ENCODE results near the gene FXYD3. TPM values are rescaled to one million over a fixed set of nuclear protein-coding genes. Genes with fewer than 3 reads are reported as not detected.
"Not testable (repeated sequence)": the region's sequence is repeated elsewhere in the genome, so short reads cannot be mapped to it uniquely, and the experiment has no call there.

The FXYD3 gene
- total RNA-seq, 1 experiment from 2014 or later: 17.4 TPM

DNA sequence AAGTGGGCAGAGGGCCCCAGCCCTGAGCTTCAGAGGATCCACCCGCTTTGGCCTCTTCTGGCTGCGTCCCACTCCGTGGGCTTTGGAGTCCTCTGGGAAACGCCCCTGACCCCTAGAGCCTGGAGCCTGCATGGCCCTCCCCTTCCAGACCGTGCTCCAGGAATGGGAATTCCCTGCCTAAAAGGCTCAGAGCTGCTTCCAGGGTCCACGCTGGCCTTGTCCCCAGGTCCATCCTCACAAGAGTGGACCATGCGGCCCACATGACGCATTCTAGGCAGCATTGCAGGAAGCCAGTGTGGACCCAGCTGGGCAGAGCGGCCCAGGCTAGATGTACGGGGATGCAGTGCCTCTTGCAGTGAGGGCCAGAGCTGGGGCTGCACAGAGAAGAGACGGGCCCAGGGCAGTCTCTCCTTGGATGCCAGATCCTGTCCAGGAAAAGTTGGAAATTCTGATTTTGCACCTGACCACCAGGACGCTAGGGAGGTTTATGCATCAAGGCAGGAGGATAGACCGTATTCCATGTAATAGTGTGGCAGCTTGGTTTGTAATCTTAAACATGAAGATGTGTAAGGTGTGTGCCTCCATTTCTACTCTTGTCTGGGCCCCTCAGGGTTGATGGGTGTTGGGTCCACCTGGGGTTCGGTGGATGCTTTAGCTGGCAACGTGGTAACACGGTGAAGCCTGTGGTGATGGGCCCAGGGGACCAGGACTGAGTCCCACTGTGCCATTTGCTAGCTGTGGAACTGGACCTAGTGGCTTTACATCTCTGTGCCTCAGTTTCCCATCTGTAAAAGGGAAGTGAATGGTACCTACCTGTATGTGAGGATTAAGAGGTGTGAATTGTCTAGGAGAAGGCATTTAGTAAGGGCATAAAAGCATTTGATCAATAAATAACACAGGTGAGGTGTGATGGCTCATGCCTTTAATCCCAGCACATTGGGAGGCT is 14.8 kb upstream of the FXYD3 start:
- ChIA-PET POLR2A (no interaction called here), RAD21 (ENCODE audit: low non-redundant PET in 1 of 2, low total read pairs in 2 of 2, uncharacterized antibody in 2 of 2, unreplicated experiment in 2 of 2) (no interaction called here), CTCF (interaction anchor here (1.5 kb wide), 1 partner anchor 40 kb away, joined by 3 read pairs; no protein-coding TSS in a partner anchor)
- intact Hi-C loops (cut with micrococcal nuclease): no loop called here
- no TSS peak for BruUV-seq (replicated peaks)
- DNase-seq (ENCODE audit: low read depth, low spot score) (no peak), ATAC-seq (no peak)
- Histone ChIP-seq H3K79me2 (ENCODE audit: insufficient read depth, low read length) (no peaks in the 10 kb centered on the region), H3K4me3 (replicated peaks in 1 of 2; ENCODE audit: low read depth in 1 of 2, low read length in 2 of 2) (no peak overlapping the region), H3K9me2 (ENCODE audit: insufficient read depth) (no peaks in the 10 kb centered on the region), H3K4me2 (ENCODE audit: low read length) (no peak overlapping the region), H3K4me1 (ENCODE audit: control insufficient read depth in 1 of 2, insufficient read depth in 2 of 2, low read length in 2 of 2) (no peaks in the 10 kb centered on the region), H3K27ac (ENCODE audit: low read depth, low read length) (no peak overlapping the region), H3K27me3 (ENCODE audit: insufficient read depth, low read length) (no peaks in the 10 kb centered on the region), H3K9me3 (ENCODE audit: control insufficient read depth in 1 of 2, insufficient read depth in 1 of 2, low read depth in 1 of 2, low read length in 2 of 2) (peaks cover 0 to 6% of the 10 kb centered on the region in 2 experiments; a peak in 1 of 4 replicates), H3K36me3 (ENCODE audit: control insufficient read depth in 1 of 2, insufficient read depth in 2 of 2, low read length in 2 of 2) (no peaks in the 10 kb centered on the region), H3K9ac (ENCODE audit: low read length) (no peak overlapping the region), H4K20me1 (ENCODE audit: insufficient read depth) (no peaks in the 10 kb centered on the region), H2AFZ (ENCODE audit: low read depth, low read length, poor library complexity, severe bottlenecking) (no peak overlapping the region)
- no peak for TF ChIP-seq POLR2A (IDR thresholded peaks at IDR 0.05; ENCODE audit: borderline replicate concordance, extremely low read depth, insufficient read depth, insufficient read length)
- TF ChIP-seq SP1 (IDR thresholded peaks at IDR 0.05; ENCODE audit: low read depth): no peak

DNA sequence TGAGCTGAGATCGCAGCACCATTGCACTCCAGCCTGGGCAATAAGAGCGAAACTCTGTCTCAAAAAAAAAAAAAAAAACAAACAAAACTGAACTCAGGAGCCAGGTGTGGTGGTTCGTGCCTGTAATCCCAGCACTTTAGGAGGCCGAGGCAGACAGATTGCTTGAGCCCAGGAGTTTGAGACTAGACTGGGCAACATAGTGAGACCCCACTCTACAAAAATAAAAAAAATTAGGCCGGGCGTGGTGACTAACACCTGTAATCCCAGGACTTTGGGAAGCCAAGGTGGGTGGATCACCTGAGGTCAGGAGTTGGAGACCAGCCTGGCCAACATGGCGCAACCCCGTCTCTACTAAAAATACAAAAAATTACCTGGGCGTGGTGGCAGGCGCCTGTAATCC is 13.7 kb upstream of the FXYD3 start:
- intact Hi-C loops (cut with micrococcal nuclease); H3K27ac ChIP-seq (ENCODE audit: low read depth, low read length); H3K4me1 ChIP-seq (ENCODE audit: control insufficient read depth in 1 of 2, insufficient read depth in 2 of 2, low read length in 2 of 2); H2AFZ ChIP-seq (ENCODE audit: low read depth, low read length, poor library complexity, severe bottlenecking); H4K20me1 ChIP-seq (ENCODE audit: insufficient read depth); H3K79me2 ChIP-seq (ENCODE audit: insufficient read depth, low read length); DNase-seq (ENCODE audit: low read depth, low spot score); POLR2A ChIA-PET; ATAC-seq; H3K4me2 ChIP-seq (ENCODE audit: low read length); H3K36me3 ChIP-seq (ENCODE audit: control insufficient read depth in 1 of 2, insufficient read depth in 2 of 2, low read length in 2 of 2); BruUV-seq (replicated peaks); H3K9me2 ChIP-seq (ENCODE audit: insufficient read depth); H3K27me3 ChIP-seq (ENCODE audit: insufficient read depth, low read length); H3K9ac ChIP-seq (ENCODE audit: low read length); RAD21 ChIA-PET (ENCODE audit: low non-redundant PET in 1 of 2, low total read pairs in 2 of 2, uncharacterized antibody in 2 of 2, unreplicated experiment in 2 of 2); CTCF ChIA-PET; H3K4me3 ChIP-seq (replicated peaks in 1 of 2; ENCODE audit: low read depth in 1 of 2, low read length in 2 of 2): not testable (repeated sequence)
- H3K9me3 ChIP-seq (ENCODE audit: control insufficient read depth in 1 of 2, insufficient read depth in 1 of 2, low read depth in 1 of 2, low read length in 2 of 2): peaks cover 0 to 11% of the 10 kb centered on the region in 2 experiments; a peak in 1 of 4 replicates

DNA sequence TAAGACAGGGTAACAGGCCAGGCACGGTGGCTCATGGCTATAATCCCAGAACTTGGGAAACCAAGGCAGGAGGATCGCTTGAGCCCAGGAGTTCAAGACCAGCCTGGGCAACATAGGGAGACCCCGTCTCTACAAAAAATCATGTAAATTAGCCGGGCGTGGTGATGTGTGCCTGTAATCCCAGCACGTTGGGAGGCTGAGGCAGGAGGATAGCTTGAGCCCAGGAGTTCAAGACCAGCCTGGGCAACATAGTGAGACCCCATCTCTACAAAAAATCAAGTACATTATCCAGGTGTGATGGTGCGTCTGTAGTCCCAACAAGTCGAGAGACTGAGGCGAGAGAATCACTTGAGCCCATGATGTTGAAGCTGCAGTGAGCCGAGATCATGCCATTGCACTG is 12.0 kb upstream of the FXYD3 start:
- peaks cover 8 to 16% of the 10 kb centered on the region in 2 experiments for H3K4me1 ChIP-seq (ENCODE audit: control insufficient read depth in 1 of 2, insufficient read depth in 2 of 2, low read length in 2 of 2)
- RAD21 ChIA-PET (ENCODE audit: low non-redundant PET in 1 of 2, low total read pairs in 2 of 2, uncharacterized antibody in 2 of 2, unreplicated experiment in 2 of 2); DNase-seq (ENCODE audit: low read depth, low spot score); H3K4me3 ChIP-seq (replicated peaks in 1 of 2; ENCODE audit: low read depth in 1 of 2, low read length in 2 of 2); H2AFZ ChIP-seq (ENCODE audit: low read depth, low read length, poor library complexity, severe bottlenecking); H3K9me2 ChIP-seq (ENCODE audit: insufficient read depth); H3K27ac ChIP-seq (ENCODE audit: low read depth, low read length); H3K4me2 ChIP-seq (ENCODE audit: low read length); H3K27me3 ChIP-seq (ENCODE audit: insufficient read depth, low read length); H4K20me1 ChIP-seq (ENCODE audit: insufficient read depth); ATAC-seq; BruUV-seq (replicated peaks); intact Hi-C loops (cut with micrococcal nuclease); H3K79me2 ChIP-seq (ENCODE audit: insufficient read depth, low read length); H3K9ac ChIP-seq (ENCODE audit: low read length); POLR2A ChIA-PET; CTCF ChIA-PET; H3K36me3 ChIP-seq (ENCODE audit: control insufficient read depth in 1 of 2, insufficient read depth in 2 of 2, low read length in 2 of 2): not testable (repeated sequence)
- peaks cover 0 to 11% of the 10 kb centered on the region in 2 experiments; a peak in 1 of 4 replicates for H3K9me3 ChIP-seq (ENCODE audit: control insufficient read depth in 1 of 2, insufficient read depth in 1 of 2, low read depth in 1 of 2, low read length in 2 of 2)

Measured in HCT116 (cell line).